ENCODE results near the gene GOLGA6C. TPM values are rescaled to one million over a fixed set of nuclear protein-coding genes. Genes with fewer than 3 reads are reported as not detected.
"Not testable (repeated sequence)": the region's sequence is repeated elsewhere in the genome, so short reads cannot be mapped to it uniquely, and the experiment has no call there.

Gene GOLGA6C
- 0.34 TPM in 1 of 2 replicates, not detected in the other for total RNA-seq (2014; rRNA removed; shearing (Covaris generic))

GRCh38 chr15:75258034-75258433 is at the start of gene GOLGA6C:
Gene GOLGA6C (plus strand): TSS chr15:75258334. CDS start chr15:75258599, 265 bp downstream.
- DNase-seq (ENCODE audit: low read depth): not testable (repeated sequence)

GRCh38 chr15:75208501-75209288 is 49.4 kb upstream of the GOLGA6C start:
- DNase-seq (ENCODE audit: low read depth): no peak

GRCh38 chr15:75209289-75209676 is 48.9 kb upstream of the GOLGA6C start:
- DNase-seq (ENCODE audit: low read depth): no peak

- no peak for DNase-seq (ENCODE audit: low read depth)
Measured at GRCh38 chr15:75210811-75211230, 47.3 kb upstream of the GOLGA6C start.

- DNase-seq (ENCODE audit: low read depth): no peak
Measured at GRCh38 chr15:75211436-75212199, 46.5 kb upstream of the GOLGA6C start.

- DNase-seq (ENCODE audit: low read depth): no peak
Measured at GRCh38 chr15:75212200-75212858, 45.8 kb upstream of the GOLGA6C start.

GRCh38 chr15:75213212-75213767 is 44.8 kb upstream of the GOLGA6C start:
- DNase-seq (ENCODE audit: low read depth): no peak

- no peak for DNase-seq (ENCODE audit: low read depth)
Measured at GRCh38 chr15:75213768-75214221, 44.3 kb upstream of the GOLGA6C start.

- no peak for DNase-seq (ENCODE audit: low read depth)
Measured at GRCh38 chr15:75214293-75215096, 43.6 kb upstream of the GOLGA6C start.

GRCh38 chr15:75215107-75216004 is 42.8 kb upstream of the GOLGA6C start:
- DNase-seq (ENCODE audit: low read depth): no peak

- DNase-seq (ENCODE audit: low read depth): no peak
Measured at GRCh38 chr15:75217012-75217411, 41.1 kb upstream of the GOLGA6C start.

GRCh38 chr15:75217574-75217973 is 40.6 kb upstream of the GOLGA6C start:
- not testable (repeated sequence) for DNase-seq (ENCODE audit: low read depth)

GRCh38 chr15:75219507-75219929 is 38.6 kb upstream of the GOLGA6C start:
- not testable (repeated sequence) for DNase-seq (ENCODE audit: low read depth)

- no peak for DNase-seq (ENCODE audit: low read depth)
Measured at GRCh38 chr15:75223688-75224087, 34.4 kb upstream of the GOLGA6C start.

- no peak for DNase-seq (ENCODE audit: low read depth)
Measured at GRCh38 chr15:75224281-75224680, 33.9 kb upstream of the GOLGA6C start.

- DNase-seq (ENCODE audit: low read depth): not testable (repeated sequence)
Measured at GRCh38 chr15:75225102-75225836, 32.9 kb upstream of the GOLGA6C start.

GRCh38 chr15:75225951-75226732 is 32.0 kb upstream of the GOLGA6C start:
- DNase-seq (ENCODE audit: low read depth): no peak

- not testable (repeated sequence) for DNase-seq (ENCODE audit: low read depth)
Measured at GRCh38 chr15:75227112-75227511, 31.0 kb upstream of the GOLGA6C start.

Data from Daoy (cell line).